ENCODE measurements around the gene FAM107B. TPM values are rescaled to one million over a fixed set of nuclear protein-coding genes. Genes with fewer than 3 reads are reported as not detected.

FAM107B gene
- total RNA-seq, 1 donor from 2014 or later: 99.4 TPM

- Mint-ChIP-seq H3K27me3 (ENCODE audit: low read depth) (no peaks in the 10 kb centered on the region), H3K4me1 (ENCODE audit: low read depth) (peaks cover 79% of the 10 kb centered on the region), H3K27ac (peak overlapping the region; percentile 89), H3K36me3 (ENCODE audit: low read depth) (peaks cover 71% of the 10 kb centered on the region), H3K9me3 (peaks cover 12% of the 10 kb centered on the region), H3K4me3 (ENCODE audit: low read depth) (peak overlapping the region; percentile 72)
- intact Hi-C loops (cut with micrococcal nuclease): loop anchor here (1.0 to 5.0 kb wide), 3 partner anchors 26 to 776 kb away; no protein-coding TSS in a partner anchor
- no peak for DNase-seq (ENCODE audit: low spot score)
These were observed 211.7 kb downstream of the FAM107B start for GRCh38 chr10:14563076-14563336.

- no peaks in the 10 kb centered on the region for H3K27me3 Mint-ChIP-seq (ENCODE audit: low read depth)
- H3K36me3 Mint-ChIP-seq (ENCODE audit: low read depth): peaks cover 68% of the 10 kb centered on the region
- peak overlapping the region; percentile 89 for H3K27ac Mint-ChIP-seq
- intact Hi-C loops (cut with micrococcal nuclease): loop anchor here (1.0 to 5.0 kb wide), 3 partner anchors 26 to 775 kb away; no protein-coding TSS in a partner anchor
- H3K4me1 Mint-ChIP-seq (ENCODE audit: low read depth): peaks cover 79% of the 10 kb centered on the region
- peaks cover 12% of the 10 kb centered on the region for H3K9me3 Mint-ChIP-seq
- DNase-seq (ENCODE audit: low spot score): no peak
- peak overlapping the region; percentile 72 for H3K4me3 Mint-ChIP-seq (ENCODE audit: low read depth)
These were observed 212.2 kb downstream of the FAM107B start for GRCh38 chr10:14562218-14563075.

- intact Hi-C loops (cut with micrococcal nuclease): loop anchor here (1.0 to 5.0 kb wide), 2 partner anchors 87 to 774 kb away; no protein-coding TSS in a partner anchor
- DNase-seq (ENCODE audit: low spot score): no peak
- H3K27ac Mint-ChIP-seq: peak overlapping the region; percentile 84
- H3K27me3 Mint-ChIP-seq (ENCODE audit: low read depth): no peaks in the 10 kb centered on the region
- peaks cover 82% of the 10 kb centered on the region for H3K4me1 Mint-ChIP-seq (ENCODE audit: low read depth)
- H3K9me3 Mint-ChIP-seq: peaks cover 5% of the 10 kb centered on the region
- peak overlapping the region; percentile 55 for H3K4me3 Mint-ChIP-seq (ENCODE audit: low read depth)
- peaks cover 65% of the 10 kb centered on the region for H3K36me3 Mint-ChIP-seq (ENCODE audit: low read depth)
These were observed 213.6 kb downstream of the FAM107B start for GRCh38 chr10:14560791-14561765.

DNA sequence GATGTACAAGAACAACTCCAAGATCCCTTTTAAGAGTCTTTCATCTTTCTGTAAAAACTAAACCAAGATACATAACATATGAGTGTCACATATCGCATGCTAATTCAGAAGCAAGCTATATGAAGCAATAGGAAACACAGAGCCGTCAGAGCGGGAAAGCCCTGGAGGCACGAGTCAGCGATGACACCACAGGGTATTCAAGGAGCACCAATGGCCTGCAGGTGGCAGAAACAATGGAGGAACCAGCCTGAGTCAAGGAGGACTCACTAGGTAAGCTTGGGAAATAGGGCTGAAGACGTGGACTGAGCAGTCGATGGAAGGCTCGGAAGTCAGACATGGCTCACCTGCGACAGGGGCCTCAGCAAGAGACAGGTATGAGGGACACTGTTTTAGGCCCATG, 214.4 kb downstream of the FAM107B start:
- Mint-ChIP-seq H3K4me3 (ENCODE audit: low read depth) (peak overlapping the region; percentile 38), H3K9me3 (no peaks in the 10 kb centered on the region), H3K4me1 (ENCODE audit: low read depth) (peaks cover 83% of the 10 kb centered on the region), H3K27me3 (ENCODE audit: low read depth) (no peaks in the 10 kb centered on the region), H3K27ac (peak overlapping the region; percentile 84), H3K36me3 (ENCODE audit: low read depth) (peaks cover 64% of the 10 kb centered on the region)
- intact Hi-C loops (cut with micrococcal nuclease): loop anchor here (1.0 to 5.0 kb wide), 2 partner anchors 88 to 773 kb away; no protein-coding TSS in a partner anchor
- peak; percentile 52 for DNase-seq (ENCODE audit: low spot score)

DNA sequence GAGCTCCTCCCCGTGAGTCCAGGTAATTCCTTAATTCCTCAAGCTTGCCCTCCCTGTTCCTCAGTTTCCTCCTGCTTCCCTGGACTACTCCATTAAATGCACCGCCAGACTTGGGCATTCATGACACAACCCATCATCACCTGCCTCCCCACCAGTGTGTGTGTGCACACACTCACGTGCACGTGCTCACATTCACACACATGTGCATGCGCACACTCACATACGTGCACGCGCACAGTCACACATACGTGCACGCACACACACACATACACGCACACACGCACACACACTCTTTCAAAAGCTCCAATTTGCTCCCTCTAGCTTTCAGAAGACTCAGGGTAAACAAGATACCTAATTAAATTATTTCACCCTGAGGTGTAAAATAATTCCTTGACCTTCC, 216.7 kb downstream of the FAM107B start:
- peaks cover 81% of the 10 kb centered on the region for H3K4me1 Mint-ChIP-seq (ENCODE audit: low read depth)
- no peaks in the 10 kb centered on the region for H3K9me3 Mint-ChIP-seq
- no peak for DNase-seq (ENCODE audit: low spot score)
- H3K27ac Mint-ChIP-seq: peak overlapping the region; percentile 13
- peaks cover 63% of the 10 kb centered on the region for H3K36me3 Mint-ChIP-seq (ENCODE audit: low read depth)
- intact Hi-C loops (cut with micrococcal nuclease): no loop called here
- H3K27me3 Mint-ChIP-seq (ENCODE audit: low read depth): no peaks in the 10 kb centered on the region
- no peak overlapping the region for H3K4me3 Mint-ChIP-seq (ENCODE audit: low read depth)

- no peak for DNase-seq (ENCODE audit: low spot score)
- H3K27me3 Mint-ChIP-seq (ENCODE audit: low read depth): no peaks in the 10 kb centered on the region
- no peaks in the 10 kb centered on the region for H3K9me3 Mint-ChIP-seq
- intact Hi-C loops (cut with micrococcal nuclease): no loop called here
- H3K36me3 Mint-ChIP-seq (ENCODE audit: low read depth): peaks cover 63% of the 10 kb centered on the region
- peaks cover 80% of the 10 kb centered on the region for H3K4me1 Mint-ChIP-seq (ENCODE audit: low read depth)
- no peak overlapping the region for H3K4me3 Mint-ChIP-seq (ENCODE audit: low read depth)
- no peak overlapping the region for H3K27ac Mint-ChIP-seq
These were observed 217.1 kb downstream of the FAM107B start for GRCh38 chr10:14557567-14557966.

- intact Hi-C loops (cut with micrococcal nuclease): no loop called here
- DNase-seq (ENCODE audit: low spot score): no peak
- Mint-ChIP-seq H3K4me3 (ENCODE audit: low read depth) (no peak overlapping the region), H3K9me3 (no peaks in the 10 kb centered on the region), H3K4me1 (ENCODE audit: low read depth) (peaks cover 79% of the 10 kb centered on the region), H3K27me3 (ENCODE audit: low read depth) (no peaks in the 10 kb centered on the region), H3K36me3 (ENCODE audit: low read depth) (peaks cover 70% of the 10 kb centered on the region), H3K27ac (peak overlapping the region; percentile 73)
These were observed 218.3 kb downstream of the FAM107B start for GRCh38 chr10:14556285-14556956.

DNA sequence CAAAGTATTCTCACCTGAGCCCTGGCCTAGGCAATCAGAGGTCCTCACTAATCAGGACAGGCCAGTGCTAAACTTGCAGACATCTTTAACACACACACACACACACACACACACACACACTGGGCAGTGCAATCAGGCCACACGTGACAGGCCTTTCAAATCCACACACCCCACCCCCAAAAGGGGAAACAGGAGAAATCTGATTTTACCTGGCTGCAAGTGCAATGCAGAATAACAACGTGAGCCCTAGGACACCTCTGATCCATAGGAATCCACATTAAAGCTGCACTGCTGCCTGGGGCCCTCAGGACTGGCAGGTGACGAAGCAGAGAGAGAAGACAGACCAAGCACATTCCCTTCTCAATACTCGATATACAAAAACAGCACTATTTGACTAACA, 218.9 kb downstream of the FAM107B start:
- Mint-ChIP-seq H3K36me3 (ENCODE audit: low read depth) (peaks cover 66% of the 10 kb centered on the region), H3K4me3 (ENCODE audit: low read depth) (no peak overlapping the region), H3K4me1 (ENCODE audit: low read depth) (peaks cover 74% of the 10 kb centered on the region), H3K9me3 (no peaks in the 10 kb centered on the region), H3K27ac (peak overlapping the region; percentile 73), H3K27me3 (ENCODE audit: low read depth) (no peaks in the 10 kb centered on the region)
- intact Hi-C loops (cut with micrococcal nuclease): no loop called here
- DNase-seq (ENCODE audit: low spot score): no peak

DNA sequence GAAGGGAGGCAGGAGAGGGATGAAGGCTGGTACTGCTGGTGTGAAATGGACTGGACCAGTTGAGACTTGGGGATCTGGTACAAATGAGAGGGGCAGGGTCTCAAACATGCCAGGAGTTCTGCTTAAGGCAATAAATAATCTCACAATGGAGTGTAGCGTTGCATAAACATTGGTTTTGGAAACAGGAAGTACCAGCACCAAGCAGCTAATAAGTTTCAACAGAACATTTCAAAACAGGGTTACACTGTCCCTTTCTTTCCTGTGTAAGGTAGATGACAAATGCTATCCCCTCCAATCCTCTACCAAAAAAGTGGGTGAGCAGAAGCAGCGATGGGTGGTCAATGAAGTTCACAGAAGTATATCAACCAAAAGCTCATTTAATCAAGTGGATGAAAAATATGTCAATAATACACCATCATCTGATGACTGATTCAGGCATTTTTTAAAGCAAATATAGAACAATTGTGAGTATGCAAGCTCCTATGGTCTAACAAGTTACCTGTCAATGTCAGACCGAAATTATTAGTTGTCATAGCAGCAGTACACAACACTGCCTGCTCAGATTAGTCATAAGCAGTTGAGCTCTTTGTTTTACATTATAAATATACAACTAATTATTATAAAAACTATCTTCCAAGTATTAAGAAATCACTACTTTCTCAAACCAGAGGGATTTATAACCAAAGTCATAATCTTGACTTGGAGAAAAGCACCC, 220.0 kb downstream of the FAM107B start:
- H3K9me3 Mint-ChIP-seq: no peaks in the 10 kb centered on the region
- no peak for DNase-seq (ENCODE audit: low spot score)
- peaks cover 67% of the 10 kb centered on the region for H3K36me3 Mint-ChIP-seq (ENCODE audit: low read depth)
- H3K4me1 Mint-ChIP-seq (ENCODE audit: low read depth): peaks cover 72% of the 10 kb centered on the region
- intact Hi-C loops (cut with micrococcal nuclease): loop anchor here (5.0 kb wide), 2 partner anchors 33 to 283 kb away; partner anchors contain the start of genes CDNF, HSPA14 and MSANTD7
- H3K4me3 Mint-ChIP-seq (ENCODE audit: low read depth): no peak overlapping the region
- peak overlapping the region; percentile 68 for H3K27ac Mint-ChIP-seq
- H3K27me3 Mint-ChIP-seq (ENCODE audit: low read depth): no peaks in the 10 kb centered on the region

GRCh38 chr10:14554091-14554490, 220.6 kb downstream of the FAM107B start:
- intact Hi-C loops (cut with micrococcal nuclease): loop anchor here (5.0 kb wide), 2 partner anchors 33 to 283 kb away; partner anchors contain the start of genes CDNF, HSPA14 and MSANTD7
- Mint-ChIP-seq H3K4me1 (ENCODE audit: low read depth) (peaks cover 73% of the 10 kb centered on the region), H3K36me3 (ENCODE audit: low read depth) (peaks cover 70% of the 10 kb centered on the region), H3K27ac (peak overlapping the region; percentile 68), H3K9me3 (no peaks in the 10 kb centered on the region), H3K4me3 (ENCODE audit: low read depth) (no peak overlapping the region), H3K27me3 (ENCODE audit: low read depth) (no peaks in the 10 kb centered on the region)
- DNase-seq (ENCODE audit: low spot score): no peak

DNA sequence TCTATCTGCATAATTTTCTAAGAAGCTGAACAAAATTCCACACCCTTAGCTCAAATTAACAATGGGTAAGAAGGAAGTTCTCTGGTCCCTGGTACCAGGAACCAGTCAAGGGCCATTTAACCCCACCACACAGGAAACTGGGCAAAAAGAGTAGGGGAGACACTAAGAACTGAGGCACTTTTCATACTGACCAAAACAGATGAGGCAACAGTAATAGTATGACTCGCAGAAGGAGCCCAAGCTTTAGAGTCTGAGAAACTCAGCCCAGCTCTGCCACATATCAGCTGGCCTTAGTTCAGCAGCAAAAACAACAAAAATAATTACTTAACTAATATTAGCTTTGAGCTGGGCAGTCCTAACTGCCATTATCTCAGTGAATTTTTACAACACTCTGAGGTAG, 221.2 kb downstream of the FAM107B start:
- Mint-ChIP-seq H3K4me1 (ENCODE audit: low read depth) (peaks cover 67% of the 10 kb centered on the region), H3K4me3 (ENCODE audit: low read depth) (no peak overlapping the region), H3K36me3 (ENCODE audit: low read depth) (peaks cover 69% of the 10 kb centered on the region), H3K9me3 (no peaks in the 10 kb centered on the region), H3K27me3 (ENCODE audit: low read depth) (no peaks in the 10 kb centered on the region), H3K27ac (peak overlapping the region; percentile 68)
- intact Hi-C loops (cut with micrococcal nuclease): loop anchor here (5.0 kb wide), 2 partner anchors 34 to 284 kb away; partner anchors contain the start of genes CDNF, HSPA14 and MSANTD7
- DNase-seq (ENCODE audit: low spot score): no peak
